Measurements from ENCODE around the gene SH2B3.

GRCh38 chr12:111398530-111398929, 7.2 kb upstream of the SH2B3 start:
- TF ChIP-seq CTCF (IDR thresholded peaks at IDR 0.05) (no peak), SIN3A (IDR thresholded peaks at IDR 0.05; ENCODE audit: borderline replicate concordance, insufficient read depth, low read depth, low read length) (no peak)

Measured in Panc1 (cell line).